Sigmoid colon (tissue), 4 donors: Measurements from ENCODE around the gene ALPI.

Source experiments
- POLR2AphosphoS5 ChIP-seq, 4 donors: sonication (generic); formaldehyde crosslinking; IDR thresholded peaks; one replicate each; pipeline ENCODE4 v1.6.1; 2017; ENCODE audit warnings: antibody characterized with exemption in 4 of 4
- TF ChIP-seq, protein P1 (sequence below), 4 experiments: fragments of 450-650 bp in 3 of 4; fragments of 200-600 bp in 1 of 4; IDR thresholded peaks; one replicate each; pipeline ENCODE4 v1.5.1; 2016 to 2019; ENCODE audit warnings: antibody characterized with exemption in 4 of 4, mild to moderate bottlenecking in 3 of 4, moderate library complexity in 2 of 4

GRCh38 chr2:232476791-232477190 is 20.8 kb downstream of the ALPI start:
- TF ChIP-seq, protein P1, sequence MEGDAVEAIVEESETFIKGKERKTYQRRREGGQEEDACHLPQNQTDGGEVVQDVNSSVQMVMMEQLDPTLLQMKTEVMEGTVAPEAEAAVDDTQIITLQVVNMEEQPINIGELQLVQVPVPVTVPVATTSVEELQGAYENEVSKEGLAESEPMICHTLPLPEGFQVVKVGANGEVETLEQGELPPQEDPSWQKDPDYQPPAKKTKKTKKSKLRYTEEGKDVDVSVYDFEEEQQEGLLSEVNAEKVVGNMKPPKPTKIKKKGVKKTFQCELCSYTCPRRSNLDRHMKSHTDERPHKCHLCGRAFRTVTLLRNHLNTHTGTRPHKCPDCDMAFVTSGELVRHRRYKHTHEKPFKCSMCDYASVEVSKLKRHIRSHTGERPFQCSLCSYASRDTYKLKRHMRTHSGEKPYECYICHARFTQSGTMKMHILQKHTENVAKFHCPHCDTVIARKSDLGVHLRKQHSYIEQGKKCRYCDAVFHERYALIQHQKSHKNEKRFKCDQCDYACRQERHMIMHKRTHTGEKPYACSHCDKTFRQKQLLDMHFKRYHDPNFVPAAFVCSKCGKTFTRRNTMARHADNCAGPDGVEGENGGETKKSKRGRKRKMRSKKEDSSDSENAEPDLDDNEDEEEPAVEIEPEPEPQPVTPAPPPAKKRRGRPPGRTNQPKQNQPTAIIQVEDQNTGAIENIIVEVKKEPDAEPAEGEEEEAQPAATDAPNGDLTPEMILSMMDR (IDR thresholded peaks at IDR 0.05) = no peak
- TF ChIP-seq POLR2AphosphoS5 (IDR thresholded peaks at IDR 0.05) = no peak
